K562 (cell line): Measurements from ENCODE around the gene TCL1B. TPM values are rescaled to one million over a fixed set of nuclear protein-coding genes. Genes with fewer than 3 reads are reported as not detected.

Experiments used
- ATAC-seq: fragments of 200-7000 bp; cut with Tn5 transposase; 3 replicates; pipeline ENCODE4 v1.9.1; 2020; ENCODE audit warnings: moderate library complexity
- BruUV-seq: library from RNA; stranded (reverse); fragments of 400-500 nt; replicated peaks from 2 replicates; lab custom pipeline; 2021; lab: Mats Ljungman, UMichigan
- CTCF ChIA-PET: fragments of 300-600 bp; formaldehyde crosslinking; extraction: SDS; loops from one replicate; lab custom pipeline; 2021; ENCODE audit warnings: low intra/inter-chr PET ratio; lab: Yijun Ruan, JAX
- POLR2A ChIA-PET: fragments of 300-600, 350-650 bp; sonication (Branson Sonifier 250); formaldehyde crosslinking; extraction: SDS; loops from one replicate; lab custom pipeline; 2021; ENCODE audit warnings: antibody characterized with exemption, inconsistent platforms; lab: Yijun Ruan, JAX
- DNase-seq, 4 experiments: peaks; one replicate each; pipeline versions ENCODE4 v3.0.0 to v3.0.0-alpha.2; 2011 to 2018; ENCODE audit warnings: low spot score in 3 of 4, mixed read lengths in 3 of 4; ENCODE audit errors: extremely low read depth in 1 of 4
- FAIRE-seq: peaks from 2 replicates; lab custom pipeline; 2011; peaks lifted over from hg19 to GRCh38; lab: Jason Lieb, UNC
- H2AFZ ChIP-seq: 2 replicates; pipeline ENCODE4 v1.6.0; 2011; ENCODE audit warnings: low read depth, low read length, control low read depth, inconsistent platforms
- H3K27ac ChIP-seq: fragments of 200-600 bp; 3 replicates; pipeline ENCODE4 v1.8.0; 2011; ENCODE audit warnings: low read depth, mild to moderate bottlenecking, control low read depth, inconsistent platforms, low read length, moderate library complexity, mixed read lengths; ENCODE audit errors: extremely low read depth
- H3K27me3 ChIP-seq, 2 experiments: fragments of 300-600 bp in 1 of 2; 2 replicates in 1 of 2; 3 replicates in 1 of 2; pipeline versions ENCODE4 v1.6.0 to v1.8.0; 2011; ENCODE audit warnings: inconsistent platforms in 2 of 2, low read length in 2 of 2, mild to moderate bottlenecking in 1 of 2, mixed read lengths in 1 of 2, moderate library complexity in 1 of 2; ENCODE audit not compliant: control insufficient read depth in 2 of 2, insufficient read depth in 2 of 2
- H3K36me3 ChIP-seq: fragments of 300-600 bp; 3 replicates; pipeline ENCODE4 v1.8.0; 2011; ENCODE audit warnings: mild to moderate bottlenecking, low read length, inconsistent platforms; ENCODE audit not compliant: control insufficient read depth, insufficient read depth
- H3K4me1 ChIP-seq, 2 experiments: fragments of 200-600 bp in 1 of 2; replicated peaks in 1 of 2; 2 replicates in 1 of 2; 3 replicates in 1 of 2; pipeline versions ENCODE4 v1.5.1 to v1.8.0; 2011; ENCODE audit warnings: inconsistent platforms in 2 of 2, low read length in 2 of 2, mild to moderate bottlenecking in 1 of 2, mixed read lengths in 1 of 2, moderate library complexity in 1 of 2; ENCODE audit not compliant: control insufficient read depth in 2 of 2, insufficient read depth in 2 of 2
- H3K4me2 ChIP-seq: 2 replicates; pipeline ENCODE4 v1.6.1; 2011; ENCODE audit warnings: low read length, control low read depth, inconsistent platforms, mixed read lengths; ENCODE audit not compliant: insufficient read depth
- H3K4me3 ChIP-seq: fragments of 200-600 bp; sonication (generic), shearing (Covaris generic); 2 replicates; pipeline ENCODE4 v1.5.1; 2016; ENCODE audit warnings: control low read depth, inconsistent platforms
- H3K79me2 ChIP-seq: fragments of 200-600 bp; 3 replicates; pipeline ENCODE4 v1.8.0; 2011; ENCODE audit warnings: low read length, inconsistent platforms; ENCODE audit not compliant: control insufficient read depth, insufficient read depth
- H3K9ac ChIP-seq, 2 experiments: 2 replicates each; pipeline versions ENCODE4 v1.6.0 to v1.6.1; 2011; ENCODE audit warnings: low read depth in 2 of 2, low read length in 2 of 2, control low read depth in 1 of 2, inconsistent platforms in 1 of 2, mild to moderate bottlenecking in 1 of 2, mixed read lengths in 1 of 2; ENCODE audit not compliant: insufficient read depth in 1 of 2
- H3K9me1 ChIP-seq: one replicate; pipeline ENCODE4 v1.6.0; 2011; ENCODE audit warnings: inconsistent platforms, mild to moderate bottlenecking, low read length, moderate library complexity; ENCODE audit not compliant: control insufficient read depth, insufficient read depth
- H3K9me3 ChIP-seq: replicated peaks from 2 replicates; pipeline ENCODE4 v1.5.1; 2011; ENCODE audit warnings: low read depth, low read length, inconsistent platforms; ENCODE audit not compliant: control insufficient read depth, insufficient read depth
- H4K20me1 ChIP-seq: replicated peaks from 2 replicates; pipeline ENCODE4 v1.6.1; 2011; ENCODE audit warnings: low read length, inconsistent platforms, mixed read lengths; ENCODE audit not compliant: control insufficient read depth, insufficient read depth
- ATF4 ChIP-seq: fragments of 450-650 bp; formaldehyde crosslinking; IDR thresholded peaks from 2 replicates; pipeline ENCODE4 v1.4.0; 2022; ENCODE audit warnings: mild to moderate bottlenecking, moderate library complexity
- CTBP1 ChIP-seq: fragments of 450-650 bp; IDR thresholded peaks from 2 replicates; pipeline ENCODE4 v1.6.1; 2016; ENCODE audit warnings: borderline replicate concordance
- DNMT1 ChIP-seq: fragments of 450-650 bp; IDR thresholded peaks from 2 replicates; pipeline ENCODE4 v1.6.1; 2016; ENCODE audit warnings: antibody characterized with exemption, mild to moderate bottlenecking
- E2F4 ChIP-seq: sonication (generic); formaldehyde crosslinking; IDR thresholded peaks from 2 replicates; pipeline ENCODE4 v1.8.0; 2022; ENCODE audit warnings: mild to moderate bottlenecking, low read depth, missing genetic modification reagents
- ZNF263 ChIP-seq: sonication (generic); formaldehyde crosslinking; IDR thresholded peaks from 2 replicates; pipeline ENCODE4 v1.8.0; 2022; ENCODE audit warnings: mild to moderate bottlenecking, missing genetic modification reagents, borderline replicate concordance
- ZNF511 ChIP-seq: sonication (generic); formaldehyde crosslinking; IDR thresholded peaks from 2 replicates; pipeline ENCODE4 v1.8.0; 2022; ENCODE audit warnings: mild to moderate bottlenecking, missing genetic modification reagents
- WGBS: fragments of 100-300 bp; shearing (Covaris generic); methylation state at CpG from one replicate; pipeline ENCODE4 v1.1.6; 2016; ENCODE audit warnings: low coverage, mixed read lengths; ENCODE audit not compliant: insufficient coverage; ENCODE audit errors: missing lambda C conversion rate; 5-methylcytosine and 5-hydroxymethylcytosine counted together
- in situ Hi-C: fragments of 300-500 bp; cut with MboI; formaldehyde crosslinking; loops from 4 replicates; pipeline ENCODE4 v1.15.0; 2018; ENCODE audit warnings: inconsistent platforms, mixed read lengths
- intact Hi-C: fragments of 100-400 bp; cut with micrococcal nuclease; formaldehyde crosslinking; loops from 2 replicates; pipeline ENCODE4 v1.14.2; 2022
- polyA plus RNA-seq, 8 experiments: library from polyadenylated mRNA; depleted of rRNA in 4 of 8; stranded (reverse) in 5 of 8; unstranded in 3 of 8; fragments of >200 nt; fragmentation: Nextera tagmentation in 2 of 8; fragmentation: Illumina TruSeq in 1 of 8; extraction: Ambion mirVana in 2 of 8; extraction: Trizol in 1 of 8; gene quantifications; 2 replicates each; pipeline versions ENCODE4 v1.2.1 to v1.2.3, GENCODE V29; 2011 to 2014; ENCODE audit warnings: inconsistent platforms in 1 of 8, missing spikeins in 1 of 8
- total RNA-seq, 7 experiments: library from RNA; depleted of rRNA in 6 of 7; stranded (reverse); fragments of >200 nt in 6 of 7; fragmentation: Illumina TruSeq in 2 of 7; extraction: Trizol in 2 of 7; gene quantifications; 2 replicates each; pipeline versions ENCODE4 v1.2.1 to v1.2.3, GENCODE V29; 2011 to 2021; ENCODE audit warnings: low replicate concordance in 1 of 7

TCL1B gene
- total and polyA plus RNA-seq, 9 of the 15 experiments (the other 6 are each of a cell fraction or from before 2014, with no cell fraction given) = not detected

- Histone ChIP-seq H3K9me3 (no peaks in the 10 kb centered on the region), H3K4me1 (no peaks in the 10 kb centered on the region), H3K27ac (no peak overlapping the region), H3K79me2 (no peaks in the 10 kb centered on the region), H3K9ac (no peak overlapping the region), H3K27me3 (peaks cover 0 to 3% of the 10 kb centered on the region in 2 experiments; a peak in 2 of 5 replicates), H3K4me2 (no peak overlapping the region), H4K20me1 (no peaks in the 10 kb centered on the region), H3K9me1 (no peaks in the 10 kb centered on the region), H3K36me3 (no peaks in the 10 kb centered on the region), H3K4me3 (no peak overlapping the region), H2AFZ (no peak overlapping the region)
- intact Hi-C loops = no loop called here
- FAIRE-seq (no peak), ATAC-seq (no peak), DNase-seq (no peak)
- TF ChIP-seq DNMT1 = no peak
- TF ChIP-seq E2F4 (CRISPR knock-in tag) = no peak
- no peak for TF ChIP-seq ZNF263 (CRISPR knock-in tag)
- TF ChIP-seq ZNF511 (CRISPR knock-in tag) = no peak
- TF ChIP-seq CTBP1 = no peak
- no peak for TF ChIP-seq ATF4 (CRISPR knock-in tag)
- POLR2A ChIA-PET = no interaction called here
- CTCF ChIA-PET = no interaction called here
- in situ Hi-C loops = no loop called here
- WGBS = 0% methylated on average over 4 of the region's 4 CpGs
- BruUV-seq = no TSS peak
Measured at GRCh38 chr14:95701846-95702221, 15.6 kb downstream of the TCL1B start.
